DND-41 (cell line): ENCODE data around the gene RGS14.

Experiments
- EZH2 ChIP-seq: IDR thresholded peaks from 3 replicates; pipeline ENCODE4 v1.6.1; 2012; ENCODE audit warnings: borderline replicate concordance, low read depth, mild to moderate bottlenecking, moderate library complexity, low read length, inconsistent platforms; ENCODE audit not compliant: severe bottlenecking
- TF ChIP-seq, protein P1 (sequence below): IDR thresholded peaks from 2 replicates; pipeline ENCODE4 v1.5.1; 2012; ENCODE audit warnings: borderline replicate concordance, low read length, moderate library complexity, mild to moderate bottlenecking; ENCODE audit not compliant: poor library complexity, severe bottlenecking; ENCODE audit errors: extremely low read depth

DNA sequence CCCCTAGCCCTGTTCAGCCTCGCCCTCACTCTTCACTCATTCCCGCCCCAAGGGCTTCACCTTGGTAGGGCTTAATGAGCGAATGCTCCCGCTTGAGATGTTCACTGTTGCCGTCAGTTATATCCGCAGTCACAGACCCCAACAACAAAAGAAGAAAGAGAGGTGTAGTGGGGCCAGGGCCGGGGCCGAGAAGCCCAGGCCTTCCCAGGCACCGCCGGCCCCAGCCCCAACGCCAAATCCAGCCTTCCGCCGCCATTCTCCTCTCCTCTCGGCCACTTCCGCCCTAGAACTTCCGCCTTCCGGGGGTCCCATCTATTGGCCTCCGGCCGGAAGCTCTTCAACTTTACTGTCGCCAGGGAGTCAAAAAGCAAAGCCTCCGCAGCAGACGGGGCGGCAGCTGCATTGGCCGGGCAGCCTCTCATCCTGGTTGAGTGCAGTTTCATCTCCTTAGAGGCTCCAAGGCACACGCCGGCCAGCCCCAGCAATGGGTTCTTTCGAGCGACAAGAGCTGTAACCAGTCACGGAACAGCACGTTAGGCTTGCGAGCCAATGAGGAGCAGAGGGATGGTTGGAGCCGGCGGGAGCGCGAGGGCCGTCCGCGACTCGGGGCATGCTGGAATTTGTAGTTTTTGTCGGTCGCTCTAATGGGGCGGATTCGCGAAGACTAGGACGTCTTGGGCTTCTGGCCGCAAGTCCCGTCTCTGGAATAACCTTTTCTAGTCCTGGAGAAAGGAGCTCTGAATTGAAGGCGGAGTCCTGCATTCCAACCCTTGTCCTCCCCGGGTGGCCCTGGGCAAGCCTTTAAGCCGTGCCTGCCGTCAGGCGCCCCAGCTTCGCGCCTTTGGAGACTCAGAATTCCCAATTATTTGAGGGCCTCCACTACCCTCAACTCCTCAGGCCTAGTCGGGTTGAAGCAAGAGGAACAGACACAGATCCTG is 6.1 kb upstream of the RGS14 start, which contains the start of gene LMAN2:
- TF ChIP-seq, protein P1, sequence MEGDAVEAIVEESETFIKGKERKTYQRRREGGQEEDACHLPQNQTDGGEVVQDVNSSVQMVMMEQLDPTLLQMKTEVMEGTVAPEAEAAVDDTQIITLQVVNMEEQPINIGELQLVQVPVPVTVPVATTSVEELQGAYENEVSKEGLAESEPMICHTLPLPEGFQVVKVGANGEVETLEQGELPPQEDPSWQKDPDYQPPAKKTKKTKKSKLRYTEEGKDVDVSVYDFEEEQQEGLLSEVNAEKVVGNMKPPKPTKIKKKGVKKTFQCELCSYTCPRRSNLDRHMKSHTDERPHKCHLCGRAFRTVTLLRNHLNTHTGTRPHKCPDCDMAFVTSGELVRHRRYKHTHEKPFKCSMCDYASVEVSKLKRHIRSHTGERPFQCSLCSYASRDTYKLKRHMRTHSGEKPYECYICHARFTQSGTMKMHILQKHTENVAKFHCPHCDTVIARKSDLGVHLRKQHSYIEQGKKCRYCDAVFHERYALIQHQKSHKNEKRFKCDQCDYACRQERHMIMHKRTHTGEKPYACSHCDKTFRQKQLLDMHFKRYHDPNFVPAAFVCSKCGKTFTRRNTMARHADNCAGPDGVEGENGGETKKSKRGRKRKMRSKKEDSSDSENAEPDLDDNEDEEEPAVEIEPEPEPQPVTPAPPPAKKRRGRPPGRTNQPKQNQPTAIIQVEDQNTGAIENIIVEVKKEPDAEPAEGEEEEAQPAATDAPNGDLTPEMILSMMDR = no peak
- no peak for TF ChIP-seq EZH2
